ENCODE measurements around the gene TMEM191B. TPM values are rescaled to one million over a fixed set of nuclear protein-coding genes. Genes with fewer than 3 reads are reported as not detected.
"Not testable (repeated sequence)": the region's sequence is repeated elsewhere in the genome, so short reads cannot be mapped to it uniquely, and the experiment has no call there.

The TMEM191B gene
- total RNA-seq, 1 donor from 2014 or later = 0.70 TPM

- H3K9me3 Mint-ChIP-seq (ENCODE audit: unreplicated experiment); H3K4me1 Mint-ChIP-seq (ENCODE audit: unreplicated experiment); H3K27me3 Mint-ChIP-seq (ENCODE audit: unreplicated experiment); H3K27ac Mint-ChIP-seq (ENCODE audit: unreplicated experiment); H3K4me3 Mint-ChIP-seq (ENCODE audit: unreplicated experiment); H3K36me3 Mint-ChIP-seq (ENCODE audit: unreplicated experiment); DNase-seq (ENCODE audit: extremely low spot score, unreplicated experiment): not testable (repeated sequence)
These were observed 6.7 kb downstream of the TMEM191B start for GRCh38 chr22:18534315-18534714.

DNA sequence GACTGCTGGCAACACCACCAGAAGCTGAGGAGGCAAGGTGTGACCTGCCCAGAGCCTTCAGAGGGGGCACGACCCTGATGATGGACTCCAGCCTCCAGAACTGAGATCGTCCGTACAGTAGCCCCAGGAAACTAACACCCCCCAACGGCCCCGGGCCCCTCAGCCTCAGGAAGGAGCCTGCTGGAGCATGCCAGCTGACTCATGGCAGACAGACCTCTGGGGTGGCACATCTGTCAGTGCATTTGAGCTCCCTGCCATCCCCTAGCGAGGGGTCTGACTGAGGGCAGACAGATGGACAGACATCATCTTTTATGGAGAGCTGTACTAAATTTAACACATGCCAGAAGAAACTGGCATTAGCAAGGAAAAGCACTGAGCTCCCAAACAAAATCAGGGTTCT, 12.4 kb downstream of the TMEM191B start:
- not testable (repeated sequence) for H3K27me3 Mint-ChIP-seq (ENCODE audit: unreplicated experiment); H3K27ac Mint-ChIP-seq (ENCODE audit: unreplicated experiment); H3K4me3 Mint-ChIP-seq (ENCODE audit: unreplicated experiment); DNase-seq (ENCODE audit: extremely low spot score, unreplicated experiment); H3K9me3 Mint-ChIP-seq (ENCODE audit: unreplicated experiment); H3K4me1 Mint-ChIP-seq (ENCODE audit: unreplicated experiment); H3K36me3 Mint-ChIP-seq (ENCODE audit: unreplicated experiment)

DNA sequence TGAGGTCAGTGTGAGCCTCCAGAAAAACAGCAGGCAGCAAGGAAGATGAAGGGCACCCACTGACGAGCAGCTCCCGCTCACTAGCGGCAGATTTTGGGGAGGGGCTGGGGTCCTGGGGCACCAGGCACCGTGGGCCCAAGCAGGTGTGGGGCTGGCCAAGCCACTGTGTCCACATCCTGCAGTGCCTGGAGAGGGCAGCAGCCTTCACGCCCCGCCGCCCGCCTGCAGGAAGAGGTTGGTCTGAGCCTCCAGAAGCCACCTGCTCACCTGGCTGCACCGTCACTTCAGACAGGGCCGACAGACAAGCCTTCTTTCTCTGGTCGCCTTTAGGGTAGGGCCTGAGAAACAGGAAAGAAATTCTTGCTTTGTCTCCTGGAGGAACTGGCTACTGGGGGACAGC, 15.8 kb downstream of the TMEM191B start:
- H3K4me1 Mint-ChIP-seq (ENCODE audit: unreplicated experiment); H3K9me3 Mint-ChIP-seq (ENCODE audit: unreplicated experiment); H3K27me3 Mint-ChIP-seq (ENCODE audit: unreplicated experiment): not testable (repeated sequence)

DNA sequence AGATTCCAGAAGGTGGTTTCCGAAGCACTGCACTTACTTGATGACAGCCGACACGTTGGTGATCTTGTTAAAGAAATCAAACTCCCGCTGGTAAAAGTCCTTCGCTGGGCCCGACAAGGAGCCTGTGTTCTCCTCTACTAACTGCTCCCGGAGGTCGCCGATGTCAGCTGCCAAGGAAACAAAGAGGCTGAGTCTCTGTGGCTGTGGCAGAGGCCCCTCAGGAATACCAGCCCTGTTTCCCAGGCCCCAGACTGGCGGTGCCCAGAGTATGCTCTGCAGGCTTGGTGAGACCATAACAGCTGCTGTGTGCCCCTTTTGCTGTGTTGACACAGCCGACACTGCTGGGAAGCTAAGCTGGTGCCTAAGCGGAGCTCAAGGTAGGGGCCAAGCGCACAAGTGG, 17.0 kb downstream of the TMEM191B start:
- H3K27ac Mint-ChIP-seq (ENCODE audit: unreplicated experiment); H3K9me3 Mint-ChIP-seq (ENCODE audit: unreplicated experiment); DNase-seq (ENCODE audit: extremely low spot score, unreplicated experiment): not testable (repeated sequence)

More for the DNA sequence above, 15.8 kb downstream of the TMEM191B start:
- H3K27ac Mint-ChIP-seq (ENCODE audit: unreplicated experiment); H3K4me3 Mint-ChIP-seq (ENCODE audit: unreplicated experiment); DNase-seq (ENCODE audit: extremely low spot score, unreplicated experiment); H3K36me3 Mint-ChIP-seq (ENCODE audit: unreplicated experiment): not testable (repeated sequence)

GRCh38 chr22:18549458-18550179, 22.0 kb downstream of the TMEM191B start:
- H3K4me1 Mint-ChIP-seq (ENCODE audit: unreplicated experiment); H3K4me3 Mint-ChIP-seq (ENCODE audit: unreplicated experiment); DNase-seq (ENCODE audit: extremely low spot score, unreplicated experiment); H3K36me3 Mint-ChIP-seq (ENCODE audit: unreplicated experiment); H3K27ac Mint-ChIP-seq (ENCODE audit: unreplicated experiment); H3K9me3 Mint-ChIP-seq (ENCODE audit: unreplicated experiment); H3K27me3 Mint-ChIP-seq (ENCODE audit: unreplicated experiment): not testable (repeated sequence)

More for the DNA sequence above, 17.0 kb downstream of the TMEM191B start:
- H3K27me3 Mint-ChIP-seq (ENCODE audit: unreplicated experiment); H3K4me3 Mint-ChIP-seq (ENCODE audit: unreplicated experiment); H3K4me1 Mint-ChIP-seq (ENCODE audit: unreplicated experiment); H3K36me3 Mint-ChIP-seq (ENCODE audit: unreplicated experiment): not testable (repeated sequence)

GRCh38 chr22:18551046-18551445, 23.4 kb downstream of the TMEM191B start:
- not testable (repeated sequence) for H3K9me3 Mint-ChIP-seq (ENCODE audit: unreplicated experiment); H3K27ac Mint-ChIP-seq (ENCODE audit: unreplicated experiment); H3K36me3 Mint-ChIP-seq (ENCODE audit: unreplicated experiment); H3K4me1 Mint-ChIP-seq (ENCODE audit: unreplicated experiment); H3K4me3 Mint-ChIP-seq (ENCODE audit: unreplicated experiment); H3K27me3 Mint-ChIP-seq (ENCODE audit: unreplicated experiment); DNase-seq (ENCODE audit: extremely low spot score, unreplicated experiment)

- not testable (repeated sequence) for H3K36me3 Mint-ChIP-seq (ENCODE audit: unreplicated experiment); H3K27ac Mint-ChIP-seq (ENCODE audit: unreplicated experiment); H3K4me3 Mint-ChIP-seq (ENCODE audit: unreplicated experiment); H3K9me3 Mint-ChIP-seq (ENCODE audit: unreplicated experiment); DNase-seq (ENCODE audit: extremely low spot score, unreplicated experiment); H3K27me3 Mint-ChIP-seq (ENCODE audit: unreplicated experiment); H3K4me1 Mint-ChIP-seq (ENCODE audit: unreplicated experiment)
These were observed 25.4 kb downstream of the TMEM191B start for GRCh38 chr22:18552839-18553597.

DNA sequence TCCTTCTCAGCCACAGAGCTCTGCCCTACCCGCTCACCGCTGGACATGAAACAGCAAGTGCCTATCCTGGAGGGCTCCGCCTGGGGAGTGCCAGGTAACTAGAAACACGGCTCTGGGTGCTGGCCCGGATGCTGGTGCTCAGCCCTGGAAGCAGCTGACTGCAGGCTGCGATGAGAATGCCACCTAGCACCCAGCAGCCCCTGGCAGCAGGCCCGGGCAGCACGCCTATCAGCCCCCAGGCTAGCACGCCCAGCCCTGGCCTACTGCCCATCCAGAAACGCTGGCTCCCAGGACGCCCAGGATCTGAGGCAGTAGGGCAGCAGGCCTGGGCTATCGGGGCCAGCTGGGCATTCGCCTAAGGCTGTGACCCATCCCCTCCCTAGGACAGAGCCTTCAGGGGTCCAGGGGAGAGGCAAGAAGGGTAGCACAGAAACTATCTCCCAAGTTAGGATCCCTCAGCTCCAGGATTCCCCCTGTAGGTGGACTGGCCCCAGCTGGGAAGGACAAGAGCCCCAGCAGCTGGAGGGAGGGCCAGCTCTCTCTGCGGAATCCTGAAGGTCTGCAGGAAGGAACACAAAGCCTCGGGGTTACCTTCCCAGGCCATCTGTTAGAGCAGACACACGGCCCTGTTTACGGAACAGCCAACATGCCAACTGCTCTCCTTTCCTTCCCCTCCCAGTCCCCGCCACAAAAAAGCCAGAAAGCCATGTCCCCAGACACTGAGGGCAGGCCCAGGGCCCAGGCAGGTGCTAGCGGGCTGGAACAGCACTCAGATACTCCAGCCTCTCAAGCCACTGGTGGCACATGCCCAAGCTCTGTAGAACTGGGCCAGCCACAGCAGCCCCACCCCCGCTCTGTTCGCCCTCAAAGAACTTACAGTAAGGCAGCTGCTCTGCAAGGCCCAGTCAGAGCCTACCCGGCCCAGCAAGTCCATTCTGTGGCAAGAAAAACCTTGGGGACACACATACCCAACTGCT, 27.0 kb downstream of the TMEM191B start:
- H3K27ac Mint-ChIP-seq (ENCODE audit: unreplicated experiment); H3K4me1 Mint-ChIP-seq (ENCODE audit: unreplicated experiment); H3K27me3 Mint-ChIP-seq (ENCODE audit: unreplicated experiment); DNase-seq (ENCODE audit: extremely low spot score, unreplicated experiment); H3K9me3 Mint-ChIP-seq (ENCODE audit: unreplicated experiment); H3K36me3 Mint-ChIP-seq (ENCODE audit: unreplicated experiment); H3K4me3 Mint-ChIP-seq (ENCODE audit: unreplicated experiment): not testable (repeated sequence)

DNA sequence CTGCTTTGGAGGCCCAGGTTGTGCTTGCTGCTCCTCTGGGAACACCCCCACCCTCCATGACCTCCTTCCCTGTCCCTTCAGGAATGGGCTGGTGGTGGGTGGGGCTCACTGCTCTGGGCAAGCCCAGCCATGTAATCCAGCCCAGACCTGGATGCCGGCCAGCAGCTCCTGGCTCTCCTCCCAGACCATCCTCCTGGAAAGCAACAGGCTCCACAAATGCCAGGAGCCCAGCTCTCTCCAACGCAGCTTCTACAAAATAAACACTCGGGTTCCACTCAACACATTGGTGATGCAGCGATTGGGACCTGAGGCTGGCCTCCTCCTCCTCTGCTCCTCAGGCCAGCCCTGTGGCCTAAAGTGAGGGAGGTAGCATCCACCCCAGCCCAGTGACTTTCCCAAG, 30.9 kb downstream of the TMEM191B start:
- not testable (repeated sequence) for H3K9me3 Mint-ChIP-seq (ENCODE audit: unreplicated experiment); H3K27ac Mint-ChIP-seq (ENCODE audit: unreplicated experiment); H3K27me3 Mint-ChIP-seq (ENCODE audit: unreplicated experiment); DNase-seq (ENCODE audit: extremely low spot score, unreplicated experiment); H3K4me3 Mint-ChIP-seq (ENCODE audit: unreplicated experiment); H3K36me3 Mint-ChIP-seq (ENCODE audit: unreplicated experiment); H3K4me1 Mint-ChIP-seq (ENCODE audit: unreplicated experiment)

DNA sequence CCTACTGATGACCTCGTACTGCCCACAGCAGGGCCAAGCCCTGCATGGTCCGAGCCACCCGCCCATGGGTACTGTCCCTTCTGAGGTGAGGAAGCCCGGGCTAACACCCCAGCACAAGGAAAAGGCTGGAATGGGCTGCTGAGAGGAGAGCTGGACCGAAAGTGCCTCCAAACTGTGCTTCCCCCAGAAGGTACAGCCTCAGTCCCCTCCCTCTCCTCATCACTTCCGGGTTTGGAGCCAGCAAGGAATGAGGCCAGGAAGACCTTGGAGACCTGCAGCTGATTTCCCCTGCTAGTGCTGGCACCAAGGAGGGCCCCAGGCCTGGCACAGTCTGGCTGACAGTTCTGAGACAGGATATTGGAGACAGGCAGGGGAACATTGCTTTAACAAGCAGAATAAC, 31.3 kb downstream of the TMEM191B start:
- H3K9me3 Mint-ChIP-seq (ENCODE audit: unreplicated experiment); H3K36me3 Mint-ChIP-seq (ENCODE audit: unreplicated experiment); H3K27ac Mint-ChIP-seq (ENCODE audit: unreplicated experiment); H3K4me1 Mint-ChIP-seq (ENCODE audit: unreplicated experiment); H3K4me3 Mint-ChIP-seq (ENCODE audit: unreplicated experiment); H3K27me3 Mint-ChIP-seq (ENCODE audit: unreplicated experiment); DNase-seq (ENCODE audit: extremely low spot score, unreplicated experiment): not testable (repeated sequence)

DNA sequence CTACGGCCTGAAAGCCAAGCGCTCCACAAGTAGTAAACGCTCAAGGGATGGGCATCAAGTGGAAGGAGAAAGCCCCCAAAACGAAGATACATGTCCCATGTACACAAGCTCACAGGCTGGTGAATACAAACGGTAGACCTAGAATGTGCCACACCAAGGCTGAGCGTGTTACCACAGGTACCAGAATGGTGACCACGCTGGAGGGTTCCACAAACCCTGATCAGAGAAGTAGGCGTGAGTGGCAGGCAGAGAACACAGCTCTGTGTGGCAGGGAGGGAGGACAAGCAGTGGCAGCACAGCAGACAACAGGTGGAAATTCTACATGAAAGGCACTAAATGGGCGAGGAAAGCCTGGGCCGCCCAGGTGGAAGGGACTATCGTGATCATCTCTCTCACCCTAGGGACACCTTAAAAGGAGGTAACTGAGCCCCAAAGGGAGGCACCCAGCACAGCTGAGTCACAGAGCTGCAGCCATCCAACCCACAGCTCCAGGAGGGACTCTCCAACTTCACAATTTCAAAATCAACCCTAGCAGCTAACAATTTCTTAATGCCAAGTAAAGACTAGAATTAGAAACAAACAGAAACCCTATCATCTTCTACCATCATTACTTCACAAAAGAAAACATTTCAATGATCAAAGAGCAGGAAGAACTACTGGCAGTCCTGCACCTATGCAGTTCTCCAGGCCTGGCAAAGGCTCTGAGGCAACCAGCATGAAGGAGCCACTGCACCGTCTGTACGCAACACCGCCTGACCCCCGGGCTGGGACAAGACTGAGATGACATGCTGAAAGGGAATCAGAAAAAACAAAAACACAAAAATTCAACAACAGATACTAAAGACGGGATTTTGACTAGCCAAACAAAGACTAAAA, 32.7 kb downstream of the TMEM191B start:
- H3K9me3 Mint-ChIP-seq (ENCODE audit: unreplicated experiment) = not testable (repeated sequence)

More for the DNA sequence above, 32.7 kb downstream of the TMEM191B start:
- not testable (repeated sequence) for H3K27me3 Mint-ChIP-seq (ENCODE audit: unreplicated experiment); H3K36me3 Mint-ChIP-seq (ENCODE audit: unreplicated experiment); H3K4me1 Mint-ChIP-seq (ENCODE audit: unreplicated experiment); DNase-seq (ENCODE audit: extremely low spot score, unreplicated experiment); H3K27ac Mint-ChIP-seq (ENCODE audit: unreplicated experiment); H3K4me3 Mint-ChIP-seq (ENCODE audit: unreplicated experiment)

Data from osteocyte (in vitro differentiated cells).